HG02973 (cell line): ENCODE results near the gene TIMP4.

Source experiments
- ATAC-seq: cut with Tn5 transposase; IDR thresholded peaks from one replicate; pipeline ENCODE4 v1.9.1; 2021; ENCODE audit warnings: moderate library complexity; ENCODE audit not compliant: unreplicated experiment

The TIMP4 gene

DNA sequence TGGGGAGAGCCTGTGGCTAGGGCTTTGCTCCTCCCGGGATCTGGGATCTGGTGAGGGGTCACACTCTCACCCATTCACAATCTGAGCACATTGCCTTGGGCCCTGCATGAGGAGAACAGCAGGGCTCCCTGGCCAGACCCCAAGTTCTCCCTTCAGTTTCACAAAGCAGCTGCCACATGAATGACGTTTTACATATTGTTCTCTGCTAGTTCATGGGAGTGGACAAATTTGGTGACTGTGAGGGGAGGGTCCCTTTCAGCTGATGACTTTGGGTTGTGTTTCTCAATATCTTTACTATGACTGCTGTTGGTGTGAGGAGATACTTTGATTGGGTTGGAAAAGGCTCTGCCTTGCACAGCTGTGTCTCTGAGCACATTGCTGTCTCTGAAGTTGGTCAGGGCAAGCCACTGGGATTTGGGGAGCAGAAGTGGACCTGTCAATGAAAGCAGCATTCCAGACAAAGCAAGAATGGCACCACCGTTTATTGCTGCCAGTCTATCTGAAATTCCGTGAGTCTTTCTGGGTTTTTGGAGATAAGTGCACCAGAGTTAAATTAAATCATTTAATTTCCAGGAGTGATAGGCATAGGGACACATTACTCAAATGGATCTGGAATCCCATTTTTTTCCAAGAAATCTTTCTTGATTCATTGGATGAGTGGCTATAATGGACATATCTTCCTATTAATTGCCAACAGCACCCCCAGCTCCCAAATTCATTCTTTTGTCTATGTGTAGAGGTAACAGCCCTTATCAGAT, 10.3 kb downstream of the TIMP4 start:
- no peak for ATAC-seq

DNA sequence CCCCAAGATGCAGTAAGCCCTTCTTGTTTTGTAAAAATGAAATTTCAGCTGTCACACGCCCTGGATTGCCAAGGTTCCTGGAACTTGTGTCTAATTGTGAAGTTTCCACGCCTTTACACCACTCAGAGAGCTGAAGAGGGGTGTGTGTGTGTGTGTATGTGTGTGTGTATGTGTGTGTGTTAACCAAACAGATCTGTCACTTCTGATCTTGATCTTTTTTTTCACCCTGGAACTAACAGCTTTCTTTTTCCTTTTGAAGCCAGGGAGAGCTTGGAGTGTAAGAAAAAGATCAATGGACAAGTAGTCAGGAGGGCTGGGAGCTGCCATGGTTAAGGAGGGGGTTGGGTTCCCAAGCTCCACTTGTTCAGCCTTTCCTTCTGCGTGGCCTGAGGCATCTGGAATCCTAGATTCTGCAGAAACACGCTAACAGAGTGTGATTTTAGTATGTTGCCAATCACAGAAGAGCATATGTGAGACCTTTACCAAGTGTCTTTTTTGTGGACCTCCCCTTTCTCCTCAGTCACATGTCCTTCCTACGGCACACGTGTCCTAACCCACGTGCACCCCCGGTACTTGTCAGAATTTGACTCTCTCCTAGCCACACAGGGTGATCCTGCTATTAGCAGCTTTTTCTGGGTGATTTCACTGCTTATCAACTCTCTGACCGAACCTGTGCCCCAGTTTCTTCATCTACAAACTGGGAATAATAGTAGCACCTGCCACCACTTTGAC, 11.5 kb downstream of the TIMP4 start:
- no peak for ATAC-seq

DNA sequence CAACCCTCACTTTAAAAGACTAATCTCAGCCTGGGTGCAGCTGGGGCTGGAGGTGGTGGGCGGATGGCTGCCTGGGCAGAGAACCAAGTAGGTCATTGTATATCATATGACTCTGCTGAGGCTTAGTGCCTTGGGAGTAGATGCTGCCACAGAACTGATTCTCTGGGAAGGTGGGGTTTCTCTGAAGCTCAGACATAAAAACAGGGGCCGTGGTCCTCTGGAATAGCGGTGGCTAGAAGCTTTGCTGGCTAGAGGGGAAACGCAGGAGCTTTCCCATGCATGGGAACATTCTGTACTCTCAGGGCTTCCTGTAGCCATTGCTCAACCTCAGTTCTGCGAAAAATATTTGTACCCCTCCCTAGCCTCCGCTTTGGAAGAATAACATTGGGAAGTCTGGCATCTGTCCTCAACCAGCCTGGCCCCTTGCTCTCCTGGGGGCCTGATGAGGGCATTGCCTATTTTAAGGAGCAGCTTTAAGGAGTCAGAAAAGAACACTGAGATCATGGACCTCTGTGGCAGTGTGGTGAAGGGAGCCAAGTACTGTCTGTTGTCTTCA, 14.7 kb downstream of the TIMP4 start:
- ATAC-seq: no peak

DNA sequence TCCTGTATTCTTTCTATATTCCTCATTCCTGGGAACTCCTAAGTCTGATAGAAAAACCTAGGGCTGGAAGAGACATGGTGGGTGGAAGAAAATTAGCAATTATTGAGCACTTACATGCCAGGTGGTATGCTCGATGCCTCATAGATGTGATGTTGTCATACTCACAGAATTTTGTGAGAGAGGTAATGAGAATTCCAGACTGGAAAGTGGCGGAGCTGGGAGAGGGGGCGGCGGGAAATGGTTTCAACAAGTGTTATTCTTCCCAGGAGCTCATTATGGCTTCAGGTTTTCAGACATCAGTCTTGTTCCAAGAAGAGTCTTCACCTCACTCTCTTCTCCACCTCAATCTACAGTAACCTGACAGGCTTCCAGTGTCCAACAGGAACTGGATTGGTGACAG, 16.2 kb downstream of the TIMP4 start:
- ATAC-seq: no peak

DNA sequence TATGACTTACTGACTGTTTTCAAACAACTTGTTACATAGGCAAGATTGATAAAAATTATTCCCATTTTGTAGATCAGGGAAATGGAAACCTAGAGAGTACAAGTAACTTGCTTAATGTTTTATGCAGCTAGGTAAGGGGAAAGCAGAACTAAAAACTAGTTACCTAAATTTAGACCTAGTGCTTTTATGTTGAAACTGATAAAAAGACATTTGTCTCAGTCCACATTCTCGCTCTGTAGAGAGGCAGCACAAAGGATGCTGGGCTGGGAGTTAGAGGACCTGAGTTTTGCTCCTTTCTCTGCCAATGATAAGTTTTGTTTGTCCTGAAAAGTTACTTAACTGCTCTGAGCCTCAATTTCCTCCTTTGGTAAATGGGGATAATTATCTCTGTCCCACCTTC, 17.4 kb downstream of the TIMP4 start:
- no peak for ATAC-seq

DNA sequence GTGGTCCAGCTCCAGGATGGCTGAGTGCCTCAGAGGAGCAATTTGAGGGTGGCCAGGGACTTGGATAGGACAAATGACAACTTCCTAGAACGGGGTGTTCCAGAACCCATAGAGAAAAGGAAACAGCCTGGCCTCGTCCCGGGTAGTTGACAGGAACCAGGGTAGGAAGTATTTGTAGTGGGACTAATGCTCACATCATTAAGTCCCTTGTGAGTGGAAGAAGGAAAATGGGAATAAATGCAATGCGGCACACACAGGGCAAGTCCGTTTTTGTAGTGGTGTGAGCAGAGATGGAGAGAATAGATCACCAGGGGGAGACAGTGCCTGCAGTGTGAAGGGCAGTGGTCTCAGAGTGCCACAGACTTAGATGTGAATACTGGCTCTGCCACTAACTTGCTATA, 19.6 kb downstream of the TIMP4 start:
- no peak for ATAC-seq

DNA sequence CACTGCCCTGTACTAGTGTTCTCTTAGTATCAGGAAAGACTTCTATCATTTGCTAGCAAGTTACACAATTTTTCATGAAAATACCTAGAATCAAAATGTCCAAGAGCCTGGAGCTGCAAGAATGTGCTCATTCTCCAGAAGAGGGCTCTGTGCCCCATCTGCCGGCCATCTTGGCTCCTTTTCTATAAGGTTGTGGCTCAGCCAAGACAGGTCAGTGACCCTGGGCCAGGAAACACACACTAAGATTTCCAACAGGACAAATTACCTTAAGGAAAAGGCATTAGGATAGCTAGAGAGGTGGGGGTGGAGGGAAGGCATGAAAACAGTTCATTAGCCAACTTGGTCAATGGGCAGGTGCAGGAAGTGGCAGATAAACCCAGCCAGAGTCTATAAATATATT, 20.7 kb downstream of the TIMP4 start:
- ATAC-seq: peak; percentile 49

DNA sequence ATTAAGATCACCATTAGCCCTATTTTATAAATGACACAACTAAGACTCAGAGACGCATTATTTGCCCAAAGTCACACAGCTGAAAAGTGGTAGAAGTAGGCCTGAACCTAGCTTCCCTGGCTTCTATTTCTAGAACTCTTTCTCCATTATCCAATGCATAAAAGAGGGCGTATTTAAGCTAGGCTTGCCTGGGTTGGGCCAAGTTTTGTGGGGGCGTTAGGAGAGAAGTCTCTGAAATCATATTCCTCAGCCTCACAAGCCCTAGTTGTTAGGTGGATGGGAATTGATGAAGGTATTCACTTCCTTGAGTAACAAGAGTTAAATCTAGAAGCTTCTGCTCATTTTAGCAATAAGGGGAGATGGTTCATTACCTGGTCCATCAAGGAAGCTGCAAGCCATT, 22.3 kb downstream of the TIMP4 start:
- no peak for ATAC-seq

DNA sequence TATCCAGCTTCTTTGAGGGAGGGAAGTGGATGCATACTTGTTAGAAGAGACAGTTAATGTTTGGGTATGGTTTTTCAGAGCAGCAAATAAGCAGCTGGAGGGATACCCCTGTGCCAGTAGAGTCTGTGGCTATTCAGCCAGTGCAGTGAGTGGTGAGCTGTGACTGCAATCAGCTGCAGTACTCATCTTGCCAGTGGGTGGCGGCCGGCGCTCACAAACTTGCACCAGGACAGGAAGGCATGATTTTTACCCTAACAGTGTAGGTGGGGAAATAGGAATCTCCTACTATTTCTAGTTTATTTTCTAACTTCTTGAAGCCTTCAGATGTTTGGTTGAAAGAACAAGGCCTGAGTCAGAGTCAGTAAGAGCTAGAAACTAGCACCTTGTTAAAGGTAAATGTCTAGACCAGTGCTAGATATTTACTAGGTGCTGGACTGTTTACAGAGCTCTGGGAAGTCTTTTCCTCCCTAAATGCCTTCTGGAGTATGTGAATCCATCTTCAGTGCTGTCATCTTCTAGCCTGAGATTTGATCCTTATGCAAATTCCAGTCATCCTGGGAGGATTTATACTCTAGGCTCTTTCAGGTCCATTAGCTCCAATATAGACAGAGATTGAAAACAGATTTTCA, 23.6 kb downstream of the TIMP4 start:
- peak; percentile 80 for ATAC-seq

DNA sequence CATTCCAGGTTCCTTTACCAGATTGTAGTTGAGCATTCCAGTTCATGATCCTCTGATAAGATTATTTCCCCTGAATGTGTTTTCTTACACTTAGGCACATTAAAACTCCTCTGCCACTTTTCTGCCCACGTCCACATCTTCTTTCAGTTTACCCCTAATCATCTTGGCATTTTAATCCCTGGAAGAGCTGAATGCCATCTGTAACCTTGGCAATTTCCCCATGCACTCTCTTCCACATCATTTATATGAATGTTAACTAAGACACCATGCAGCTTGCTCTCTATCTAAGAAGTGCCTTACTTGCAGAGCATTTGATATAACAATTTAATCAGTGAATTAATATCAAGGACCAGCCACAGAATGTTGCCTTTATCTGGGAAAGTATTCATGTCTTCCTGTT, 25.8 kb downstream of the TIMP4 start:
- ATAC-seq: no peak

DNA sequence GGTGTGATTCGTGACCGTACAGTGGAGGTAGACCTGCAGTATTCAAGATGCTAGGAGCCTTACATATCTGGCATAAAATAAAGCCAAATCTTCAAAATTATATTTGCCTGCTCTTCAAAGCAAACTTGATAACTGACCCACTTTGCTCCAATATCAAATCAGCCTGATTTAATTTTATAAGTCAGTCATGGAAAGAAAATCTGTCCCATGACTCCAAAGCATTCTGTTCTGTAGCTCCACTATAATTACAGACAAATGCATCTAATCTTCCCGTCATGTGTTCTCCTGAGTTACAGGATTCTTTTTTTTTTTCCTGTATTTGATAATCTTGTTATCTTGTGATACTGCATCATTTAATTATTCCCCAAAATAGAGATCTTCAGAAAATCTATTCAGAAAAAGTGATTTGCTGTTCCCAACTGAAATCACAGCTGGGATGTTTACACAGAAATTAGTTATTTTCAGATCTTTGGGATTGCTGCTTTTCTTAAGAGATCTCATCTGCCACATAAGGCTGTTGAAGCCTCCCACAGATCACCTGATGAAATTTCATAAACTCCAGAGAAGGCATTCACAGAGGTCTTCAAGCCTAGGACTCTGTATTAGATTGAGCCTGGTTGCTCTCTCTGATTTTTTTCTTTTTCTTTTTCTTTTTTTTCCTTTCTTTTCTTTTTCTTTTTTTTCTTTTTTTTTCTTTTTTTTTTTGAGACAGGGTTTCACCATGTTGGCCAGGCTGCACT, 27.2 kb downstream of the TIMP4 start:
- no peak for ATAC-seq

DNA sequence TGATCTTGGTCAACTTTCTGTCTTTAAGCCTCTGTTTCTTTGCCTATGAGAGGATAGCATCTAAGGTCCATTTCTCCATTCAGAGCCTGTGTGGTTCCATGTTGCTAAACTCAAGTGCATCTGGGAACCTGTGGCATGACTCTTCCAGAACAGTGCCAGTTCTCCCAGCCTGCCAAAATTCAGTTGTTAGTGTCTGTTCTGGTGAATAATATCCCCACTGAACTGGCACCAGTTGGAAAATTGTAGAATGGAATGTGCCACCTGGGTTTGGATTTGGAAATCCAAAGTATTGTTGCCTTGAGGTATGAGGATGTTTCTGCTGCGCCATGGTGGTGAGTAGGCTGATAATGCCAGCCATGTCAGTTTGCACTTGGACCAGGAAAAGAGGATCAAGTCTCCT, 31.3 kb downstream of the TIMP4 start:
- ATAC-seq: no peak

DNA sequence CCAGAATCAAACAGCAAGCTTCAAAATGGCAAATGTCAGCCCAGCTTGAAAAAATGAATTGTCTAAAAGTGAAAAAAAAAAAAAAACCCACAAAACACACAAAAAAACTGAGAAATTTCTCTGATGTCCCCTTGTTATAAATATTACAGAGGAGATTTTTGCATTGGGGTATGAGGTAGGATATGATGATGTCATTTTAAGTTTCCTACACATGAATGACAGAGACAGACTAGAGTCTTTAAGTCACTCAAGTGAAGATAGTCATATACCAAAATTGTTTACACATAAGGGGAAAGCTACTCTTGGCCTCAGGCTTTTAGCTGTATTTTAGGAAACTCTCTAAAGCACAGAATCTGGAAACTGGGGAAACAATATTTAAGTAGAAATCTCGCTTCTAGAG, 32.9 kb downstream of the TIMP4 start:
- ATAC-seq: no peak

DNA sequence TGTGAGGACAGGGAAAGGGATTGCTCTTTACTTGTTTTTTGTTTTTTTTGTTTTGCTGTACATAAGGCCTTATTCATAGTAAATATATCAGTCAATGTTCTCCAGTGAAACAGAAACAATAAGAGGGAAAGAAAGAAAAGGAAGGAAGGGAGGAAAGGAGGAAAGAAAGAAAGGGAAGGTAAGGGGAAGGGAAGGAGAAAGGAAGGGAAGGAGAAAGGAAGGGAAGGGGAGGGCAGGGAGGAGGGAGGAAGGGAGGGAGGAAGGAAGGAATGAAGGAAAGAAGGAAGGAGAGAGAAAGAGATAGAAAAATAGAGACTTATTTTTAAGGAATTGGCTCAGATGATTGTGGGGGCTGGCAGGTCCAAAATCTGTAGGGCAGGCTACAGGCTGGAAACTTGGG, 37.2 kb downstream of the TIMP4 start:
- ATAC-seq: no peak

DNA sequence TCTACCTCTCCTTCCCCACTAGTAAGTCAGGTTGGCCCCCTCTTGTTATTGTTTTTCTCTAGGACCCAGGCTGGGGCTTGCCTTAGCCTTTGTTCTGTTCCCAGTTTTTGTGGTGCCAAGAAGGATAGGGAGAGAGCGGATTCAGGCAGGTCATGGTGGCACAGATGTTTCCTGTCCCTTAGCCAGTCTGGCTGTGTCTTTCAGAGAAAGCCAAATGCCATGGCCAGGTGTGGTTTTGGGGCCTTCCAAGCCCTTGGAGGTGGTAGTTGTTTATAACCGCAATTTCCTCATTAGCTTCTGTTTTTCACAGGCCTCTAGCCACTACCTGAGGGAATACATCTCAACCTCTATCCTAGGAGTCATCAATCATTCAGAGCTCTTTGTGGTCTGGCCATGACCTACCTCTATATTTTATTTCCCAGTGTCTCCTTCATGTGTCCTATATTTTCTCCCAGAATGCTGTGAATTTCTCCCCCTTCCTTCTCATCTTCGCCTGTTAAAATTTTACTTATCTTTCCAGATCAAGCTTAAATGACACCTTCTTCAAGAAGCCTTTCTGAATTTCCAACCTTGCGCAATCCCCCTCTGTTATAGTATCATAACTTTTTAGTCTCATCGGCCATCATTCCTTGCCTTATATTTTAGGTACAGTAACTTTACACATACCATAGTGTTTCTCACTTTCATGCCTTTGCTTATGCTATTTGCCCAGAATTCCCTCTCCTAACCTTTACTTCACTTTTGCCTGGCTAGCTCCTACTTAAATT, 38.2 kb downstream of the TIMP4 start:
- ATAC-seq: no peak

DNA sequence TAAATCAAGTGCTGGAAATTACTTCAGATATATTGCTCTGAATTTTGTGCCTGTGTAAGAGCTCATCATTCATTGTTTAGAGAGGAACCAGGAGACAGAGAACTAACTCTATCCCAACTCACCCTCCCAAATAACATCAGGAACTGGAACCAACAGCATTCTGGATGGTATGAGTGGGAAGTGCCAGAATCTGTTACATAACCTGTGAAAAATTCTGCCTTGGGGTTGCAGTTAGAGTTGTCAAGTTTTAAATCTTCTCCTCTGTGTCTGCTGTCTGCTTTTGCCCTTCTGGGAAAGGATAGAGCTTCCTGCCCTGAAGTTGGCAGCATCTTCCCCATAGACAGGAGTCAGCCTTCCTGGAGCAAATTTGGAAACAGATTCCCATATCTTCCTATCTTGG, 41.2 kb downstream of the TIMP4 start:
- ATAC-seq: no peak

DNA sequence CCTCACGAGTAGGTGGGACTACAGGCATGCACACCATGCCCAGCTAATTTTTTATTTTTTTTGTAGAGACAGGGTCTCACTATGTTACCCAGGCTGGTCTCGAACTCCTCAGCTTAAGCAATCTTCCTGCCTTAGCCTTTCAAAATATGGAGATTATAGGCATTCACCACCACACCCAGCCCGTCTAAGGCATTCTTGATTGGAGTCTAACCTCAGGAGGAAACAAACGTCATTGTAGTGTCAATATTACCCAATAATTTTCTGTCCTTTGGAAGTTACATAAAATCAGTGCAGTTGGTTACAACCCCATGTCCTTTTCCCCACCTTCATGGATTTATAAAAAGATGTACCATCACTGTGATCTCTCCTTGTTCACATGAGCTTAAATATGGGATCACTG, 41.8 kb downstream of the TIMP4 start:
- no peak for ATAC-seq

DNA sequence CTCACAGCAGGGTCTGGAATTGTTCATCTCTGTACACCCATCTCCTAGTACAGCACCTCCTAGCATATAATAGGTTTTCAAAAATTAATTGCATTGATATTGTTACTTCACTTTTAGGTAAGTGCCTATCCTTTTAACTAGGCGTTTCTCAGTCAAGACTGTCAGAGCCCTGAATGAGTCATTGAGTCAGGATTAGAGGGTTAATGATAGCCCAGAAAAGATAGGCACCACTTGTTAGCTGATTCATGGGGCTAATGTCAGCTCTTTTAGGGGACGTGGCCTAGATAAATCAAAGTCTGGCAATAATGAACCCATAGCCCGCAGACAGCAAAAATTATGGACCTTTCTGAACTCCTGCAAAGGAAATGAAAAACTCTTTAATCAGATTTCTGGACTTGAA, 42.9 kb downstream of the TIMP4 start:
- no peak for ATAC-seq

DNA sequence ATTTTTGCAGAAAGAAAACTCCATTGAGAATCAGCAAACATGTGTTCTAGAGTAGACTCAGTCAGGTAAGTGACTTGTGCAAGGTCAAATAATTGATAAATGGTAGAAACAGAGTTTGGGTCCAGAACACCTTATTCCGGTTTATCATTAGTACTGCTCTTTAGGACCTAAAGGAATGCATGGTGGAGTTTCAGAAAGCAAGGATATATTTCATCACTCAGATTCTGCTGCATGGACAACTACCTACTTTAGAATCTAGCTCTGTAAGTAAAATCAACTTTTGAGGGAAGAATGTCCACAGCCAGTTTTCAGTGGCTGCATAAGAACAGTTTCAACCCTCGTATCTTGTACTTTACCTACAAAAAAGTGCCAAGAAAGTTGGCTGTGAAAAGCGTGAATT, 43.6 kb downstream of the TIMP4 start:
- no peak for ATAC-seq

DNA sequence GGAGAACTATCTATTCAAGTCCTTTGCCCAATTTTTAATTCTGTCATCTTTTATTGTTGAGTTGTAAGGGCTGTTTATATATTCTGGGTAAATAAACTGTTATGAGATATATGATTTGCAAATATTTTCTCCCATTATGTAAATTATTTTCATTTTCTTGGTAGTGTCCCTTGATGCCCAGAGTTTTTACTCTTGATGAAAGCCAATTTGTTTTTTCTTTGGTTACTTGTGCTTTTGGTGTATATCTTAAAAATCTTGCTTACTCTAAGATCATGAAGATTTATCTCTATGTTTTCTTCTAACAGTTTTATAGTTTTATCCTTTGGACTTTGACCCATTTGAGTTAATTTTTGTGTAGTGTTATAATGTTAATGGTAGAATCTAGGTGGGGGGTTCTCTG, 44.5 kb downstream of the TIMP4 start:
- ATAC-seq: no peak
